ENCODE measurements around the gene JMJD1C.

DNA sequence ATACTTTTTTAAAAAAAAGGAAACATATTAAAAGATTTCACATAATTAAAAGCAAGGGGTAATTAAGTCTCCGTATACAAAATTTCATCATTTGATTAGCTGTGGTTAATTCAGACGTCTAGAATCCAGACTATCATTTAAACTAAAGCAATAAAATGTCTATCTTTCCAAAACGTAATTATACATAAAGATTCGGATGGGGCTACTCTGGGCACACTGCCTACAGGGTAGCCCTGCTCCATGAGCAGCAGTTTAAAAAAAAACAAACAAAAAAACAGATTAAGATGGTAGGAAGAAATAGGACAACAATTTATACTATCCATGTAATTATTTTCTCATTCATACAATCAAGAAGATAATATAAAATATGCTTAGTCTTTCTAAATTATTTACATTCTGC, 236.6 kb downstream of the JMJD1C start:
- no peak for TF ChIP-seq POLR2A (IDR thresholded peaks at IDR 0.05)
- TF ChIP-seq, protein P1, sequence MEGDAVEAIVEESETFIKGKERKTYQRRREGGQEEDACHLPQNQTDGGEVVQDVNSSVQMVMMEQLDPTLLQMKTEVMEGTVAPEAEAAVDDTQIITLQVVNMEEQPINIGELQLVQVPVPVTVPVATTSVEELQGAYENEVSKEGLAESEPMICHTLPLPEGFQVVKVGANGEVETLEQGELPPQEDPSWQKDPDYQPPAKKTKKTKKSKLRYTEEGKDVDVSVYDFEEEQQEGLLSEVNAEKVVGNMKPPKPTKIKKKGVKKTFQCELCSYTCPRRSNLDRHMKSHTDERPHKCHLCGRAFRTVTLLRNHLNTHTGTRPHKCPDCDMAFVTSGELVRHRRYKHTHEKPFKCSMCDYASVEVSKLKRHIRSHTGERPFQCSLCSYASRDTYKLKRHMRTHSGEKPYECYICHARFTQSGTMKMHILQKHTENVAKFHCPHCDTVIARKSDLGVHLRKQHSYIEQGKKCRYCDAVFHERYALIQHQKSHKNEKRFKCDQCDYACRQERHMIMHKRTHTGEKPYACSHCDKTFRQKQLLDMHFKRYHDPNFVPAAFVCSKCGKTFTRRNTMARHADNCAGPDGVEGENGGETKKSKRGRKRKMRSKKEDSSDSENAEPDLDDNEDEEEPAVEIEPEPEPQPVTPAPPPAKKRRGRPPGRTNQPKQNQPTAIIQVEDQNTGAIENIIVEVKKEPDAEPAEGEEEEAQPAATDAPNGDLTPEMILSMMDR (IDR thresholded peaks at IDR 0.05), result no peak
